DMS53 treated with DMSO at 0.1 percent for 48 hours (cell line): ENCODE measurements around the gene GPR22.

Source experiments
- DNase-seq: peaks from one replicate; lab custom pipeline; 2025; ENCODE audit not compliant: unreplicated experiment; lab: John Stamatoyannopoulos, UW

GPR22 gene, protein sequence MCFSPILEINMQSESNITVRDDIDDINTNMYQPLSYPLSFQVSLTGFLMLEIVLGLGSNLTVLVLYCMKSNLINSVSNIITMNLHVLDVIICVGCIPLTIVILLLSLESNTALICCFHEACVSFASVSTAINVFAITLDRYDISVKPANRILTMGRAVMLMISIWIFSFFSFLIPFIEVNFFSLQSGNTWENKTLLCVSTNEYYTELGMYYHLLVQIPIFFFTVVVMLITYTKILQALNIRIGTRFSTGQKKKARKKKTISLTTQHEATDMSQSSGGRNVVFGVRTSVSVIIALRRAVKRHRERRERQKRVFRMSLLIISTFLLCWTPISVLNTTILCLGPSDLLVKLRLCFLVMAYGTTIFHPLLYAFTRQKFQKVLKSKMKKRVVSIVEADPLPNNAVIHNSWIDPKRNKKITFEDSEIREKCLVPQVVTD

GRCh38 chr7:107469929-107470328 lies at the start of gene GPR22:
Gene GPR22, plus strand, starts transcription at chr7:107470057. Its CDS starts 4,004 bp downstream, at chr7:107474061.
- no peak for DNase-seq

GRCh38 chr7:107427462-107427861 lies 42.4 kb upstream of the GPR22 start:
- DNase-seq = no peak

DNA sequence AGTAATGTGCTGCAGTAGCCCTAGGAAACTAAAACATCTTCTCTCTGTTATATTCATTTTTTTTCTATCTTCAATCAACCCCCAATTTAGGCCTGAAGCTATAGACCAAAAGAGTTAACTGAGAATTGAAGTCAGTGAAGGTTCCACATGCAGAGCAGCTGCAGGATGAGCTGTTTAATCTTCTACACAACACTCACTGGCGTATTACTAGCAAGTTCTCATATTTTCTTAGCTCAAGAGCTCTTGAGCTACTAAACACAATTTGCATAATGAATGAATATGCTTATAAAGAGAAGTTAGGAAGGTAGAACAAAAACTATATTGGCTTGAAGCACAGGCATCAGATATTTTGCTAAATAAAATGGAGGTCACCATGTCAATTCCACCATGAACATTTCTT lies 41.2 kb upstream of the GPR22 start:
- no peak for DNase-seq

DNA sequence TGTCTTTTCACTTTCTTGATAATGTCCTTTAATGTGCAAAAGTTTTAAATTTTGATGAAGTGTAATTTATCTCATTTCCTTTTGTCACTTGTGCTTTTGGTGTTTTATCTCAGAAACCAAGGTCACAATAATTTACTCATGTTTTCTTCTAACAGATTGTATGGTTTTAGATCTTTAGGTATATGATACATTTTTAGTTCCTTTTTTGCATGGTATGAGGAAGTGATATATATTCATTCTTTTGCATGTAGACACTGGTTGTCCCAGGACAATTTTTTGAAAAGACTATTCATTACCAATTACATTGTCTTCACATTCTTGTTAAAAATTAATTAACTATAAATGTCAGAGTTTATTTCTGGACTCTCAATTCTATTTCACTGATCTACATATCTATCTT lies 39.8 kb upstream of the GPR22 start:
- DNase-seq = no peak

- no peak for DNase-seq
Observed at GRCh38 chr7:107432261-107432660, 37.6 kb upstream of the GPR22 start.

GRCh38 chr7:107435749-107436148 lies 34.1 kb upstream of the GPR22 start:
- DNase-seq = no peak

DNA sequence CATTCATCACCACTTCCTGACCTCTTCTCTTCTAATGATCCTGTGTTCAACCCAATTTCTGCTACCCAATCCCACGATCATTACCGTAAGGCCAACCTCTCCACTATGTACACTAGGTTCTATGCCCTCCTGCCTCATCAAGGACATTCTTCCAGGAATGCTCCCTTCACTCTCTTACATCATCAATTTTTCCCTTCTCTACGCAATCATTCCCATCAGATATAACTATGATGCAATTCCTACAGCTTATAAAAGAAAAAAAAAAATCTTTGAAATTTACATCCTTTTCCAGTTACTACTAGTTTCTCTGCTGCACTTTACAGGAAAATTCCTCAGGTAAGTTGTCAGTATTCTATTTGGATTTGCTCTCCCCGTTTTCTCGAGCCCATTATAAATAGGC lies 30.8 kb upstream of the GPR22 start:
- DNase-seq = no peak

DNA sequence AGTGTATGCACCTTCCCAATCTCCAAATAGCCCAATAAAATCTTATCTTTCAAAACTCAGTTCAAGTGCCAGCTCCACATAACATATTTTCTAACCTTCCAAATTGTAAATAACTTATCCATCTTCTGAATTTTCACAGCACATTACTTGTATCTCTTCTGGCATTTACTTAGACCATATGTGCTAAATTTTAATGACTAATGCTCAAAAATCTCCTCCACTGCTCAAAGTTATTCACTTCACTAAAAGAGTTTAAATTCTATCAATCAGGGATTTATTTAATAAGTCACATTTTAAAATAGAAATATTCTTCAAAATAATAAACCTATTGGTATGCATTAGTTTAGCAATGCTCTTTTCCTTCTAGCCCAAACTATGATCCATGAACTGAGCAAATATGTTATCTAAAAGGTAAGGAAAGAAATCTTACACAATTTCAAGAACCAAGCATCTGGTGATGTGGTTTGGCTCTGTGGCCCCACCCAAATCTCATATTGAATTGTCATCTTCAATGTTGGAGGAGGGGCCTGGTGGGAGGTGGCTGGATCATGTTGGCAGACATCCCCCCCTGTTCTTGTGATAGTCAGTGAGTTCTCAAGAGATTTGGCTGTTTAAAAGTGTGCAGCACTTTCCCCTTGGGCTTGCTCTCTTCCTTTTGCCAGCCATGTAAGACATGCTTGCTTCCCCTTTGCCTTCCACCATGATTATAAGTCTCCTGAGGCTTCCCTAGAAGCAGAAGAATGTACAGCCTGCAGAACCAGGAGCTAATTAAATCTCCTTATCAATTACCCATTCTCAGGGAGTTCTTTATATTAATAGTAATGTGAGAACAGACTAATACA lies 28.1 kb upstream of the GPR22 start:
- no peak for DNase-seq

DNA sequence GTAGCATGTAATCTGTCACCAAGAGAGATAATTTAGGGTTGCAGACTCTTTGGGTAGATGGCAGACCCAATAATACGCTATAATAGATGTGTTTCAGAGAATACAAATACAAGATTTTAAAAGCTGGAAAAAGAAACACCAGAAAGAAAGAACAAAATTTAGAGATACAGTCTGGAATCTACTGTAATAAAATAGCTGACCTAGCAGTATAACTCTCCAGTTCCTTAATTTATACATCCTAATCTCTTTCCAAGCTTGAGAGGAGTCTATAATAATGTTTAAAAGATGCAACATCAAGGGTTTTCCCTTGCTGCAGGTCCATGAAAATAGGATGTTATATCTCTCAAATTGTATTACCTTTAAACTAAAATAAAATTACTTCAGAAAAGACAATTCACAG lies 27.2 kb upstream of the GPR22 start:
- DNase-seq = no peak

- no peak for DNase-seq
Observed at GRCh38 chr7:107446531-107446930, 23.3 kb upstream of the GPR22 start.

- no peak for DNase-seq
Observed at GRCh38 chr7:107446988-107447387, 22.9 kb upstream of the GPR22 start.

DNA sequence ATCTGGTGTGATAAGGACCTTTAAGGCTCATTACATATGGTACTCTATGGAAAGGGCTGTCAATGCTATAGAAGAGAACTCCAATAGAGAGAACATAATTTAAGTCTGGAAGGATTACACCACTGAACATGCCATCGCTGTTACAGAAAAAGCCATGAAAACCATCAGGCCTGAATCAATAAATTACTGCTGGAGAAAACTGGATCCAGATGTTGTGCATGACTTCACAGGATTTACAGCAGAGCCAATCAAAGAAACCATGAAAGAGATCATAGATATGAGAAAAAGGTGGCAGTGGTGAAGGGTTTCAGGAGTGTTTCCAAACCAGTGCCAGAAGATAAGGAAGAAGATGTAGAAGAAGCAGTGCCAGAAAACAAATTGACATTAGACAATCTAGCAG lies 18.9 kb upstream of the GPR22 start:
- no peak for DNase-seq

DNA sequence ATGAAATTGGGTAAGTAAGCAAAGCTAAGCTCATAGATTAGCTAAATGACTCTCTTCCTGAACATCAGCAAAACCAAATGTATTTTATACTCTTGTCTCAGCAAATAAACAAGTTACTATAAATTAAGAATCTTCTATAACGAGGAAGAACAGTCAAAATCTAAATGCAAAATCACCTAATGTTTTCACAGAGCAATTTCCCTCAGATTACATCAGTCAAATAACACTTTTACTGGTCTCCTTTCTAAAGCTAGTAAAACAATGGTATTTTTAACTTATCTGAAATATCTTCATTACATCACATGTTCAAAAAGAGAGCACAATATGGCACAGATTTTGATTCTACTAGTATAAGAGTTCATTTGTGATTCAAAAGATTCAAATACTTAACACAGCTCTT lies 16.5 kb upstream of the GPR22 start:
- no peak for DNase-seq

GRCh38 chr7:107461938-107462533 lies 7.8 kb upstream of the GPR22 start:
- DNase-seq = no peak

GRCh38 chr7:107463139-107464078 lies 6.4 kb upstream of the GPR22 start:
- peak; percentile 83 for DNase-seq

GRCh38 chr7:107464666-107465226 lies 5.1 kb upstream of the GPR22 start:
- DNase-seq = no peak

- DNase-seq = no peak
Observed at GRCh38 chr7:107467972-107468371, 1.9 kb upstream of the GPR22 start.

GRCh38 chr7:107468824-107469223 lies 1.0 kb upstream of the GPR22 start:
- no peak for DNase-seq

- DNase-seq = no peak
Observed at GRCh38 chr7:107471292-107472070, 1.6 kb downstream of the GPR22 start.

GRCh38 chr7:107472116-107472515 lies 2.3 kb downstream of the GPR22 start:
- DNase-seq = no peak
